ENCODE data around the gene NKD2.

DNA sequence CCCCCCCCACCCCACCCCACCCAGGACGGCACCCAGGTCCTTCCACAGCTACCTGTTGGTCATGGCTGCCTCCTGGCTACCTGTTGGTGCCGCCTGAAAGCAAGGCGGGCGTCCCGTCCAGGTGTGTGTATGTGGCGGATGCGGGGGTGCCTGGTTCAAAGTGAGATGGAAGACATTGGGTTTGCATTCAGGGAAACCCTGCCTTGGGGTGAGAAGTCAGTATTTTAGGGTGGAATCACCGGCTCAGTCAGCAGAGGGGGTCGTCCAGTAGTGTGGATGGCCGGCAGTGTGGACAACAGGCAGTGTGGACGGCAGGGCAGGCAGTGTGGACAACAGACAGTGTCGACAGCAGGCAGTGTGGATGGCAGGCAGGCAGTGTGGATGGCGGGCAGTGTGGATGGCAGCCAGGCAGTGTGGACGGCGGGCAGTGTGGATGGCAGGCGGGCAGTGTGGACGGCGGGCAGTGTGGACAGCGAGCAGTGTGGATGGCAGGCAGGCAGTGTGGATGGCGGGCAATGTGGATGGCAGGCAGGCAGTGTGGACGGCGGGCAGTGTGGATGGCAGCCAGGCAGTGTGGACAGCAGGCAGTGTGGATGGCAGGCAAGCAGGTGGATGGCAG is 28.0 kb downstream of the NKD2 start:
- TF ChIP-seq, protein P1, sequence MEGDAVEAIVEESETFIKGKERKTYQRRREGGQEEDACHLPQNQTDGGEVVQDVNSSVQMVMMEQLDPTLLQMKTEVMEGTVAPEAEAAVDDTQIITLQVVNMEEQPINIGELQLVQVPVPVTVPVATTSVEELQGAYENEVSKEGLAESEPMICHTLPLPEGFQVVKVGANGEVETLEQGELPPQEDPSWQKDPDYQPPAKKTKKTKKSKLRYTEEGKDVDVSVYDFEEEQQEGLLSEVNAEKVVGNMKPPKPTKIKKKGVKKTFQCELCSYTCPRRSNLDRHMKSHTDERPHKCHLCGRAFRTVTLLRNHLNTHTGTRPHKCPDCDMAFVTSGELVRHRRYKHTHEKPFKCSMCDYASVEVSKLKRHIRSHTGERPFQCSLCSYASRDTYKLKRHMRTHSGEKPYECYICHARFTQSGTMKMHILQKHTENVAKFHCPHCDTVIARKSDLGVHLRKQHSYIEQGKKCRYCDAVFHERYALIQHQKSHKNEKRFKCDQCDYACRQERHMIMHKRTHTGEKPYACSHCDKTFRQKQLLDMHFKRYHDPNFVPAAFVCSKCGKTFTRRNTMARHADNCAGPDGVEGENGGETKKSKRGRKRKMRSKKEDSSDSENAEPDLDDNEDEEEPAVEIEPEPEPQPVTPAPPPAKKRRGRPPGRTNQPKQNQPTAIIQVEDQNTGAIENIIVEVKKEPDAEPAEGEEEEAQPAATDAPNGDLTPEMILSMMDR (IDR thresholded peaks at IDR 0.05) = no peak
- no peak for TF ChIP-seq POLR2A (IDR thresholded peaks at IDR 0.05)
